Embryonic facial prominence (tissue), 1 donor: ENCODE measurements around the gene ZBTB17.
"Not testable (repeated sequence)": the region's sequence is repeated elsewhere in the genome, so short reads cannot be mapped to it uniquely, and the experiment has no call there.

Experiments used
- DNase-seq: peaks from one replicate; pipeline ENCODE4 v3.0.0-alpha.2; 2016; ENCODE audit errors: extremely low spot score

The ZBTB17 gene

GRCh38 chr1:16011936-16012589 is 36.2 kb upstream of the ZBTB17 start:
- no peak for DNase-seq

GRCh38 chr1:16010837-16011236 is 34.9 kb upstream of the ZBTB17 start:
- no peak for DNase-seq

- DNase-seq = no peak
Measured at GRCh38 chr1:16009678-16010077, 33.8 kb upstream of the ZBTB17 start.

- DNase-seq = peak; percentile 12
Measured at GRCh38 chr1:16009030-16009460, 33.1 kb upstream of the ZBTB17 start.

- no peak for DNase-seq
Measured at GRCh38 chr1:16007671-16008341, 31.9 kb upstream of the ZBTB17 start.

- DNase-seq = no peak
Measured at GRCh38 chr1:16006552-16007485, 30.9 kb upstream of the ZBTB17 start.

- DNase-seq = no peak
Measured at GRCh38 chr1:16006010-16006409, 30.1 kb upstream of the ZBTB17 start.

- DNase-seq = no peak
Measured at GRCh38 chr1:16005597-16005996, 29.7 kb upstream of the ZBTB17 start.

- not testable (repeated sequence) for DNase-seq
Measured at GRCh38 chr1:16001274-16001673, 25.4 kb upstream of the ZBTB17 start.

- no peak for DNase-seq
Measured at GRCh38 chr1:15998929-15999328, 23.0 kb upstream of the ZBTB17 start.

GRCh38 chr1:15997637-15998280 is 21.9 kb upstream of the ZBTB17 start:
- no peak for DNase-seq

GRCh38 chr1:15997076-15997585 is 21.2 kb upstream of the ZBTB17 start:
- DNase-seq = no peak

- DNase-seq = no peak
Measured at GRCh38 chr1:15994590-15995351, 18.9 kb upstream of the ZBTB17 start.

GRCh38 chr1:15994081-15994480 is 18.2 kb upstream of the ZBTB17 start:
- DNase-seq = no peak

- DNase-seq = no peak
Measured at GRCh38 chr1:15993666-15994065, 17.8 kb upstream of the ZBTB17 start.

GRCh38 chr1:15992582-15993500 is 16.9 kb upstream of the ZBTB17 start:
- DNase-seq = peak; percentile 22

- no peak for DNase-seq
Measured at GRCh38 chr1:15992187-15992553, 16.3 kb upstream of the ZBTB17 start.

- no peak for DNase-seq
Measured at GRCh38 chr1:15991427-15992186, 15.7 kb upstream of the ZBTB17 start.

GRCh38 chr1:15989776-15990175 is 13.9 kb upstream of the ZBTB17 start:
- DNase-seq = no peak
